ENCODE results near the gene PTCD3.

DNA sequence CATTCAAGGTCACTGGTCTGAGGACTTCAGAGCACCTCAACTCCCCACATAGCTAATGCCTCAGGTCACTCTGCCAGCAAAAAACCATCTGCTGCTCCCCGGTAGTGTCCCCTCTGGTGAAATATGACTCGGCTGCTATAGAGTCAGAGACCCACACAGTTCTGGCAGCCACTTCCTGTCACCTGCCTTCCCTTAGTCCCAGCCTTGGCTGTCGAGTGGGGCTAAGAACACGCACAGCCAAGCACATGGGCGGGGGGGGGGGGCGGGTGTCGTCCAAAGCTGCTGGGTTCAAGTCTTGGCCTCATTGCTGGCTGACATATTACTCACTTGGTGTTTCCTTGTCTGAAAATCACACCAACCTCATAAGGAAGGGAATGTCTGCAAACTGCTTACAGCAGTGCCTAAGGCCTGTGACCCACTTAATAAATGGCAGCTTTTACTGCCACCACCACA is 37.9 kb upstream of the PTCD3 start:
- TF ChIP-seq, protein P1, sequence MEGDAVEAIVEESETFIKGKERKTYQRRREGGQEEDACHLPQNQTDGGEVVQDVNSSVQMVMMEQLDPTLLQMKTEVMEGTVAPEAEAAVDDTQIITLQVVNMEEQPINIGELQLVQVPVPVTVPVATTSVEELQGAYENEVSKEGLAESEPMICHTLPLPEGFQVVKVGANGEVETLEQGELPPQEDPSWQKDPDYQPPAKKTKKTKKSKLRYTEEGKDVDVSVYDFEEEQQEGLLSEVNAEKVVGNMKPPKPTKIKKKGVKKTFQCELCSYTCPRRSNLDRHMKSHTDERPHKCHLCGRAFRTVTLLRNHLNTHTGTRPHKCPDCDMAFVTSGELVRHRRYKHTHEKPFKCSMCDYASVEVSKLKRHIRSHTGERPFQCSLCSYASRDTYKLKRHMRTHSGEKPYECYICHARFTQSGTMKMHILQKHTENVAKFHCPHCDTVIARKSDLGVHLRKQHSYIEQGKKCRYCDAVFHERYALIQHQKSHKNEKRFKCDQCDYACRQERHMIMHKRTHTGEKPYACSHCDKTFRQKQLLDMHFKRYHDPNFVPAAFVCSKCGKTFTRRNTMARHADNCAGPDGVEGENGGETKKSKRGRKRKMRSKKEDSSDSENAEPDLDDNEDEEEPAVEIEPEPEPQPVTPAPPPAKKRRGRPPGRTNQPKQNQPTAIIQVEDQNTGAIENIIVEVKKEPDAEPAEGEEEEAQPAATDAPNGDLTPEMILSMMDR (optimal IDR thresholded peaks at IDR 0.05 in 1 of 3, IDR thresholded peaks at IDR 0.05 in 1 of 3, conservative IDR thresholded peaks at IDR 0.05 in 1 of 3; ENCODE audit: extremely low read depth in 1 of 3, insufficient read depth in 2 of 3, low read length in 3 of 3), result no peak
- no peak for TF ChIP-seq EZH2 (IDR thresholded peaks at IDR 0.05; ENCODE audit: low read length)

All from keratinocyte (primary cell).